Suppressor macrophage treated with lipopolysaccharide for 1 hour (primary cell): ENCODE measurements around the gene TPRG1.

Experiments
- DNase-seq, 3 donors: peaks; one replicate each; pipeline ENCODE4 v3.0.0-alpha.2; 2020 to 2022

TPRG1 gene

GRCh38 chr3:189363590-189364255, 192.0 kb downstream of the TPRG1 start:
- DNase-seq = no peak

DNA sequence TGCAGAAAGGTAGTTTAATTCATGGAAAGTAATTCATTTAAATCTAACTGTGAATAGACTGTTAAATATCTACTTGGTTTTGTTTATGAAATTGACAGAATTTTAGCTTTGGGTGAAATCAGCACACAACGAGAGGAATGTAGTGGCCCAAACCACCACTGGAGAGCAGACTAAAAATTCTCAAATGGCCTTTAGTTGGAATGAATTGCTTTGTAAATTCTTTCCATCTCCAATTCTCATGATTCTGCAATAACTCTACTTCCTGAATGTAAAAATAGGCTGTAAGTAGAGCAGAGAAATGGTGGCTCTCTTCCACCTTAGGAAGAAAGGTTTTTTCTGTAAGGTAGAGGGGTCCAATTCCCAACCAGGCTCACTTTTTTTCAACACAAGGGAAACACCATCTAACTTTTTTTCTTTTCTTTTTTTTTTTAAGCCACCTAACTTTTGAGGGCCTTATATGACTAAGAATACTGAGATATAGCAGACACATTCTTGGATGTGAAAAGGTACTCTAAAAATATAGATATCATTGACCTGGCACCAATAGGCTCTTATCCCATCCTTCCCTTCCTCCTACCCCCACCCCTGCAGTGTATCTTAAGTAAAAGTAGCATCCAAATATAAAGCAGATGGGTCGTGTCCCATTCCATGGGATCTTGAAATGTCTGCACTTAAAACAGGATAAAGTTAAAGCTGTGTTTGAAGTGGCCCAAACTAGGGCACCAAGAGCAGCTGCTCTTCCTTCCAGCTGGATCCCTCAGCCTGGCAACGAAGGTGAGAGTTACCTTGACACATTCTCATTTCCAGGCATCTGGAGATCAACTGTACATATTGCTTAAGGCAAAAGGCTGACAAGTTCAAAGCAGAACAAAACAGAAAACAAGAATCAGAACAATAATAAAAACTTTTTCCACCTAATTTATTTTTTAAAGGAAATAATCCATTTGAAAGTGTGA, 194.1 kb downstream of the TPRG1 start:
- DNase-seq = no peak

DNA sequence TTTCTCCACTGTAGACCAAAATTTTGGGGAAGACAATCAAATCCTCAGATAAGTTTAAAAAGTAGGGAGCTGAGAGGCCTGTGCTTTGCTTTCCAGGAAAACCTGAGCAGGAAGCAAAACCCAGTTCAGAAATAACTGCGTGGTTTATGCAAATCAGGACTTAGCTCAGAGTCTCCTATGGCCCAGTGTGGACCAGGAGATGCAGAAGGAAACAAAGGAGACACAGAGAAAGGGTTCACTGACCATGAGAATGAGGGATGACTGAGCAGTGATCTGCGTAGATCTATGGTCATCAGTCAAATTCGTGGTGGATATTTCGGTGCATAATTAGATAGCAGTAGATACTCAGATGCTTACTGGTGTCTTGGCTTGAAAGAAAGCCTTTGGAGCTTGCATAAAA, 196.6 kb downstream of the TPRG1 start:
- no peak for DNase-seq

DNA sequence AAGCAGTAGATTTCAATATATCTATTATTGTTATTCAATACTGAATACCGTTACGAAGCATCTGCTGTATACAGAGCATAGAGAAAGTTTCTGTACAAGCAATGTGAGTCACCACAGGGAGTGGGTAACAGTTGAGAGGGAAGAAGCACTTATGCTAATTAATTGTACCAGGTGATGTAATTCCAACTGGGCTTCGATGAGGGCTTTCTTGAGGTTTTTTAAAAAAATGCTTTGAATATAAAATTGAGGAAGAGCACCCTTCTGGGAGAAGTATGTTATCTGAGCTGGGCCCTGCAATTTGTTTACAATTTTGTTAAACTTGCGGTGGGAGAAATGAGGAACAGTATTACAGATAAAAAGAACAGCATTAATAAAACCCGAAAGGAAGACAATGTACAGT, 197.9 kb downstream of the TPRG1 start:
- DNase-seq = peak in 2 of 3 donors; percentile 10 to 25

DNA sequence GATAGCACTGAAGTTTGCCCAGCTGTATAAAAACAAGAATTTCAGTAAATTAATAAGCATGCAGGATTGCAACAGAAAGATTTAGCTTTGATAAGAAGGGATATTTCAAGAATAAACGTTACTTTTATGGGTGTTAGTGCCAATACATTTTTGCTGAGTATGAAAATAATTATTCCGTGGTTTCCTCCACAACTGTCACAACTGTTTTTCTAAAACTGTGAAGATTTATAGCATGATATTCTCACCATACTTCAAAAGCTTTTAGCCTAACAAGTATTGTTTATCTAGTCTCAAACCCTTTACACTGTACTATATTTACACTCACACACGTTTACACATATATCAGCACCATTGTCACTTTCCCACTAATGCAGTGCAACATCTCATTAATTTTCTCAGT, 200.5 kb downstream of the TPRG1 start:
- DNase-seq = no peak
